NOMO-1 (cell line): ENCODE results near the gene EGFLAM.
"Not testable (repeated sequence)": the region's sequence is repeated elsewhere in the genome, so short reads cannot be mapped to it uniquely, and the experiment has no call there.

Experiments
- DNase-seq, 2 experiments: peaks; one replicate each; lab custom pipeline; 2025; ENCODE audit not compliant: unreplicated experiment in 2 of 2; lab: John Stamatoyannopoulos, UW

The EGFLAM gene

GRCh38 chr5:38323645-38324295 lies 65.4 kb downstream of the EGFLAM start:
- no peak for DNase-seq

GRCh38 chr5:38329132-38329715 lies 70.9 kb downstream of the EGFLAM start:
- no peak for DNase-seq

GRCh38 chr5:38330207-38330606 lies 71.8 kb downstream of the EGFLAM start:
- DNase-seq, result no peak

- DNase-seq, result no peak
Measured at GRCh38 chr5:38331831-38332230, 73.5 kb downstream of the EGFLAM start.

- not testable (repeated sequence) for DNase-seq
Measured at GRCh38 chr5:38333181-38333580, 74.8 kb downstream of the EGFLAM start.

GRCh38 chr5:38338455-38338854 lies 80.1 kb downstream of the EGFLAM start:
- DNase-seq, result no peak

- DNase-seq, result no peak
Measured at GRCh38 chr5:38339446-38339845, 81.1 kb downstream of the EGFLAM start.

- no peak for DNase-seq
Measured at GRCh38 chr5:38341056-38341455, 82.7 kb downstream of the EGFLAM start.

GRCh38 chr5:38341641-38342040 lies 83.3 kb downstream of the EGFLAM start:
- DNase-seq, result no peak

GRCh38 chr5:38342261-38342660 lies 83.9 kb downstream of the EGFLAM start:
- DNase-seq, result no peak

- DNase-seq, result no peak
Measured at GRCh38 chr5:38344891-38345290, 86.5 kb downstream of the EGFLAM start.

- no peak for DNase-seq
Measured at GRCh38 chr5:38346593-38346992, 88.2 kb downstream of the EGFLAM start.

- no peak for DNase-seq
Measured at GRCh38 chr5:38347040-38347763, 88.8 kb downstream of the EGFLAM start.

GRCh38 chr5:38347896-38348295 lies 89.5 kb downstream of the EGFLAM start:
- no peak for DNase-seq

GRCh38 chr5:38360323-38361061 lies 102.1 kb downstream of the EGFLAM start:
- DNase-seq, result no peak

- DNase-seq, result no peak
Measured at GRCh38 chr5:38362713-38363112, 104.4 kb downstream of the EGFLAM start.

- DNase-seq, result no peak
Measured at GRCh38 chr5:38364825-38365224, 106.5 kb downstream of the EGFLAM start.

- no peak for DNase-seq
Measured at GRCh38 chr5:38367410-38367809, 109.1 kb downstream of the EGFLAM start.

- no peak for DNase-seq
Measured at GRCh38 chr5:38367966-38368365, 109.6 kb downstream of the EGFLAM start.

GRCh38 chr5:38369692-38370091 lies 111.3 kb downstream of the EGFLAM start:
- no peak for DNase-seq

- no peak for DNase-seq
Measured at GRCh38 chr5:38370358-38371100, 112.2 kb downstream of the EGFLAM start.
